ENCODE data around the gene TSPAN4. TPM values are rescaled to one million over a fixed set of nuclear protein-coding genes. Genes with fewer than 3 reads are reported as not detected.

Gene TSPAN4
- total RNA-seq, 1 experiment from 2014 or later: 399 TPM

DNA sequence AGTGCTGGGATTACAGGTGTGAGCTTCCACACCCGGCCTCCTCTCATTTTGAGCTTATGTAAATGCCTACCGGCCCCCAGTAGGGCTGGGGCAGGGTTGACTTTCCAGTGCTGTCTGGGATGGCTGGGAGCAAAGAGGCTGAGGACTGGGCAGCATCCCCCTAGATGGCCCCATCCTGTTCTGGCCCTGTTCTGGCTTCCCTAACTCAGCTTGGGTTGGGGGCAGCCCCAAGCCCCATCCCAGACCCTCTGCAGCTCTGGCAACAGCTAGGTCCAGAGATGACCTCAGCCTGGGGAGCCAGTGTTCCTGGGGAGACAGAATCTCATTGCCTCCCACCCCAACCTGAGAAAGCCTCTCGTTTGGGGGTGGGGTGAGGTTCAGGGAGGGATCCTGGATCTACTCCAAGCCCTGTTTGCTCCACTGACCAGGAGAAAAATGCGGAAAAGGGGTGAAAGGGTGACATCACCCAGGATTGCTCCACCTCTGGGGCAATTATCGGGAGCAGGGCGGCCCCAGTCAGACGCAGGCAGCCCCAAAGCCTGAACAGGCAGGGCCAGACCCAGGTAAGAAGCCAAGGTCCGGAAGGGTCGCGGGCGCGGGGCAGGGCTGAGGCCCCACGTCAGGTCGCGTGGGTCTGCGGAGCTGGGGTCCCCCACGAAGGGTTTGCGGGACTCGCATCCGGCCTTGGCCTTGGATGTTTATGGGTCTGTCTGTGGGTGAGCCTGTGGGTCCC, 24.1 kb upstream of the TSPAN4 start, which contains the start of gene PNPLA2:
TSS of gene PNPLA2 (plus strand) at position 519 of the 733 bp plus-strand sequence. CDS start 805 bp downstream, outside the sequence.
- Histone ChIP-seq H3K4me3 (peak within 1 kb of the TSS; percentile 57), H3K9me3 (no peaks in the 10 kb centered on the region), H3K36me3 (peaks cover 29% of the 10 kb centered on the region), H3K27me3 (no peaks in the 10 kb centered on the region)
- DNase-seq: no peak

- H3K4me3 ChIP-seq: peak overlapping the region; percentile 57
- peaks cover 28% of the 10 kb centered on the region for H3K36me3 ChIP-seq
- DNase-seq: peak; percentile 88
- H3K9me3 ChIP-seq: no peaks in the 10 kb centered on the region
- no peaks in the 10 kb centered on the region for H3K27me3 ChIP-seq
Observed at GRCh38 chr11:819129-819931, 23.3 kb upstream of the TSPAN4 start.

DNA sequence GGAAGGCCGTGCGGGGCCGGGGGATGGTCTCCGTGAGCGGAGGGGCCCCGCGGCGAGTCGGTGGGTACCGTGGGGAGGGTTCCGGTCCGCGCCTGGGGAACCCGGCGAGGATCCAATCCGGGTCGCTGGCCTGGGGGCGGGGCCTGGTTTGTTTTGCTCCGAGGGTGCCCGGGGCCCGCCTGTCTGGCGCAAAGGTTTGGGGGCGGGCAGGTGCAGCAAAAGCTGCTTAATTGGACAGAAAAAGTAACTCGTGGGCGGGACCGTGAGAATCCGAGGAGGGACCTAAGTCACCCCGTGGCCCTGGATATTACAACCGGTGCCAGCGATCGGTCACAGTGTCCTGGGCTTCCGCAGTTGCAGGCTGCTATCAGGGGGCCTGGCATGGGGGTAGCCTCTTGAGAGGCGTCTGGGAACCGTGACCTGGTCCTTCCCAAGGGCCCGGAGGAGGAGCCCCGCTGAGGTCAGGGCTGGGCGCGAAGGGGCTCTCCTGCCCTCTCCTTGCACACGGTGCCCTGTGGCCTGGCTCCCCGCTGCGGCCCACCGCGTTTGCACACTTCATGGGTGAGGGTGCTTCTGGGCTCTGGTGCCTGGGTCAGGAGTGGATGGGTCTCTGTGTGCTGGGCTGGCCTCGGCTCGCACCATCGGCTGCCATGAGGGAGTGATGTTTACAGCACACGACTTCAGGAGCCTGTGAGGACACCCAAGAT, 22.6 kb upstream of the TSPAN4 start:
- Histone ChIP-seq H3K27me3 (no peaks in the 10 kb centered on the region), H3K9me3 (no peaks in the 10 kb centered on the region), H3K4me3 (peak overlapping the region; percentile 57), H3K36me3 (peaks cover 27% of the 10 kb centered on the region)
- peak; percentile 82 for DNase-seq

- H3K36me3 ChIP-seq: peaks cover 25% of the 10 kb centered on the region
- H3K4me3 ChIP-seq: peak overlapping the region; percentile 57
- H3K27me3 ChIP-seq: no peaks in the 10 kb centered on the region
- no peaks in the 10 kb centered on the region for H3K9me3 ChIP-seq
- DNase-seq: peak; percentile 94
Observed at GRCh38 chr11:820655-821511, 21.8 kb upstream of the TSPAN4 start.

DNA sequence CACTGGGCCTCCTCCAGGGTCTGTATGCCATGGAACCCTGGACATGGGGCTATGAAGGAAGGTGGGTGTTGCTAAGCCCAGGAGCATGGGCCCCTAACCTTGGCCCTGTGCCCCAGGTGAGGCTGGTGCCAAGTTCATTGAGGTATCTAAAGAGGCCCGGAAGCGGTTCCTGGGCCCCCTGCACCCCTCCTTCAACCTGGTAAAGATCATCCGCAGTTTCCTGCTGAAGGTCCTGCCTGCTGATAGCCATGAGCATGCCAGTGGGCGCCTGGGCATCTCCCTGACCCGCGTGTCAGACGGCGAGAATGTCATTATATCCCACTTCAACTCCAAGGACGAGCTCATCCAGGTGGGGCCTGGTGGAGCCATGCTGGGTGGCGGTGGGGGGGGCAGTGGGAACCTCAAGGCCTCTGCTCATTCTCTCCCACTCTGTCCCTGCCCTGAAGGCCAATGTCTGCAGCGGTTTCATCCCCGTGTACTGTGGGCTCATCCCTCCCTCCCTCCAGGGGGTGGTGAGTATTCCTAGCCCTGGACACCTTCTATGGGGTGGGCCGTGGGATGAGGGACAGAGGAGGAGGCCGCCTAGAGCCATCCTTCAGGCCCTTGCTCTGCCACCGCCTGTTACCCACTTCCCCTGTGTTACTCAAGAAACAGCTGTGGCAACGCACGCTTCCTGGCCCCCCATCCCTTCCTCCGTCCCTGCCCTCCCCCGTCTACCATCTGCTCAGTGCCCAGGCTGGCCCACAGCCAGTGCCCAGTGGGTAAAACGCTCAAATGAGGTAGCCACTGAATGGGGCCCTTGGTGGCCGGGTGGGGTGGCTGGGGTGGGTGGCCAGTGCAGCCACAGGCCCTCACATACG, 20.9 kb upstream of the TSPAN4 start:
- Histone ChIP-seq H3K36me3 (peaks cover 25% of the 10 kb centered on the region), H3K27me3 (no peaks in the 10 kb centered on the region), H3K4me3 (peak overlapping the region; percentile 57; the same call in 1 of the 2 replicates), H3K9me3 (no peaks in the 10 kb centered on the region)
- DNase-seq: no peak

GRCh38 chr11:823441-824291, 19.0 kb upstream of the TSPAN4 start:
- Histone ChIP-seq H3K9me3 (no peaks in the 10 kb centered on the region), H3K4me3 (no peak overlapping the region), H3K36me3 (peaks cover 25% of the 10 kb centered on the region), H3K27me3 (no peaks in the 10 kb centered on the region)
- no peak for DNase-seq

- Histone ChIP-seq H3K4me3 (no peak overlapping the region), H3K9me3 (no peaks in the 10 kb centered on the region), H3K27me3 (no peaks in the 10 kb centered on the region), H3K36me3 (peaks cover 25% of the 10 kb centered on the region)
- DNase-seq: no peak
Observed at GRCh38 chr11:824292-824880, 18.3 kb upstream of the TSPAN4 start.

- Histone ChIP-seq H3K4me3 (no peak overlapping the region), H3K36me3 (peaks cover 25% of the 10 kb centered on the region), H3K9me3 (no peaks in the 10 kb centered on the region), H3K27me3 (no peaks in the 10 kb centered on the region)
- no peak for DNase-seq
Observed at GRCh38 chr11:824942-825341, 17.7 kb upstream of the TSPAN4 start.

GRCh38 chr11:825366-826226, 17.1 kb upstream of the TSPAN4 start:
- Histone ChIP-seq H3K36me3 (peaks cover 25% of the 10 kb centered on the region), H3K27me3 (no peaks in the 10 kb centered on the region), H3K9me3 (no peaks in the 10 kb centered on the region), H3K4me3 (no peak overlapping the region)
- DNase-seq: no peak

DNA sequence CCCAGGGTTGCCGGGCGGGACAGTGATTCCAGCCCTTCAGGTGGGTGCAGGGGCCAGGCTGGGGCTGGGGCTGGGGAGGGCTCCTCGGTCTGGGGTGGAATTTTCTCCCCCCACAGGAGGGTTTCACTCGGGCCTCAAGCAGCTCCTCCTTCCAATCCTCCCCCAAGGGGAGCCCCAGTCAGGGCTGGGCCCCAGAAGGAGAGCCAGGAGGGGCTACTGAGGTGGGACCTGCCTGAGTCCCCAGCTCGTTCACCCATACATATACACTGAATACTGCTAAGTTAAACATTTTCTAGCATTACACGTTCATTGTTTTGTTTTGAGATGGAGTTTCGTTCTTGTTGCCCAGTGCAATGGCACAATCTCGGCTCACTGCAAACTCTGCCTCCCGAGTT, 16.4 kb upstream of the TSPAN4 start:
- Histone ChIP-seq H3K36me3 (peaks cover 25% of the 10 kb centered on the region), H3K4me3 (no peak overlapping the region), H3K27me3 (no peaks in the 10 kb centered on the region), H3K9me3 (no peaks in the 10 kb centered on the region)
- no peak for DNase-seq

DNA sequence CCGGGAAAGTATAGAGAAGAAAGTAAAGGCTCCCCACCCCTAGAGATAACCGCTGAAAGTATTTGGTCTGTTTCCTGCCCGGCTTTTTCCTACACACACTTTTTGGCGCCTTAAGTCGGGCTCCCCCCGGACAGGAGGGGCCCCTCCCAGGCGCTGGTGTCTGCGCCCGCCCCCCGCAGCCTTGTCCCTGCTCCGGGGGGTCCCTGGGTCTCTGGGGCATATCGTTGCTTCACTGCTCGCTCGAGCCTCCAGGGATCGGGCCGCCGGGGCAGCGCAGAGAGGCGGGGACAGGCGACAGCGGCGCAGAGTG, 15.9 kb upstream of the TSPAN4 start:
- H3K36me3 ChIP-seq: peaks cover 20% of the 10 kb centered on the region
- no peaks in the 10 kb centered on the region for H3K27me3 ChIP-seq
- H3K4me3 ChIP-seq: no peak overlapping the region
- no peaks in the 10 kb centered on the region for H3K9me3 ChIP-seq
- DNase-seq: no peak

DNA sequence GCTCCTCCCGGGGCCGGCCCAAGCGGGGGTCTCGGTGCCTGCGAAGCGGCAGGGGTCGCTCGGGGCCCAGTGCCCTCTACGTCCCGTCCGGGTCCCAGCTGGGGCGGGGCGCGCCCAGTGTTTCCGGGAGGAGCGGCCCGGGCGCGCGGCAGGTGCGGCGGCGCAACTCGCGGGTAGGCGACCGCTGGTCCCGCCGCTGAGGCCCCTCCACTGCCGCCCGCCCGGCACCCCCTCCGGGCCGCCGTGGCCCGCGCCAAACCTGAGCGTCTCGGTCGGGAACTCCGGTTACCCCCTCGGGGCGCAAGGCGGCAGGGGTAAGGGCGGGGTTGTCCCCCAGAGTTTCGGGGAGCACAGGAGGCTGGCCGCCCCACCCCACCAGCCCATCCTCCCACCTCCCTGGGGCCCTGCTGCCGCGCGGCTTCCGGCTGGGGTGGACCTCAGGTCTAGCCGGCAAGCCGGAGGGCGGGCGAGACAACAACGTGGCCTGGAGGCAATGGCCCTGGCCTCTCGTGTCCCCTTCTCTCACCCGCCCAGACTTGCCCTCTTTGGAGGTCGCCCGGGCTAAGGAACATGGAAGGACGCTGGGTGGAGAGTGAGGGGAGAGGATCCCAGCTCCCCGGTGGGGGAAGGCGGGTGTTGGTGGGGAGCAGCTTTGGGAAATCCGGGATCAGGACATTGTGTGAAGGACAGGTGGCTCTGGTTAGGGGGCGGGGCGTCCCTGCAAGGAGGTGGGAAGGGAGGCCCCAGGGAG, 15.3 kb upstream of the TSPAN4 start:
- Histone ChIP-seq H3K36me3 (peaks cover 19% of the 10 kb centered on the region), H3K9me3 (no peaks in the 10 kb centered on the region), H3K27me3 (no peaks in the 10 kb centered on the region), H3K4me3 (no peak overlapping the region)
- no peak for DNase-seq

GRCh38 chr11:827897-828192, 14.8 kb upstream of the TSPAN4 start, which contains the start of gene CRACR2B:
CRACR2B (plus strand) TSS chr11:827919; CDS start chr11:828608, 689 bp downstream.
- Histone ChIP-seq H3K9me3 (no peaks in the 10 kb centered on the region), H3K27me3 (no peaks in the 10 kb centered on the region), H3K4me3 (no peak within 1 kb of the TSS), H3K36me3 (peaks cover 19% of the 10 kb centered on the region)
- no peak for DNase-seq

Data from MG63 (cell line).